ENCODE data around the gene PASK. TPM values are rescaled to one million over a fixed set of nuclear protein-coding genes. Genes with fewer than 3 reads are reported as not detected.

The PASK gene
- total RNA-seq, 1 donor from 2014 or later: 16.9 TPM

- no peak for DNase-seq (ENCODE audit: low spot score)
These were observed 31.2 kb upstream of the PASK start for GRCh38 chr2:241180495-241180894.

- no peak for DNase-seq (ENCODE audit: low spot score)
These were observed 30.6 kb upstream of the PASK start for GRCh38 chr2:241179899-241180298.

GRCh38 chr2:241178961-241179360 lies 29.7 kb upstream of the PASK start:
- no peak for DNase-seq (ENCODE audit: low spot score)

GRCh38 chr2:241177526-241178334 lies 28.5 kb upstream of the PASK start:
- DNase-seq (ENCODE audit: low spot score): no peak

GRCh38 chr2:241173557-241173956 lies 24.3 kb upstream of the PASK start:
- DNase-seq (ENCODE audit: low spot score): no peak

GRCh38 chr2:241168366-241168765 lies 19.1 kb upstream of the PASK start:
- DNase-seq (ENCODE audit: low spot score): no peak

- DNase-seq (ENCODE audit: low spot score): no peak
These were observed 14.4 kb upstream of the PASK start for GRCh38 chr2:241163601-241164118.

GRCh38 chr2:241161646-241162281 lies 12.5 kb upstream of the PASK start:
- peak; percentile 40 for DNase-seq (ENCODE audit: low spot score)

- no peak for DNase-seq (ENCODE audit: low spot score)
These were observed 11.0 kb upstream of the PASK start for GRCh38 chr2:241160318-241160717.

- DNase-seq (ENCODE audit: low spot score): no peak
These were observed 9.8 kb upstream of the PASK start for GRCh38 chr2:241159116-241159515.

GRCh38 chr2:241158546-241158900 lies 9.3 kb upstream of the PASK start:
- DNase-seq (ENCODE audit: low spot score): no peak

GRCh38 chr2:241157841-241158545 lies 8.7 kb upstream of the PASK start:
- DNase-seq (ENCODE audit: low spot score): no peak

- no peak for DNase-seq (ENCODE audit: low spot score)
These were observed 7.7 kb upstream of the PASK start for GRCh38 chr2:241156971-241157441.

- DNase-seq (ENCODE audit: low spot score): no peak
These were observed 6.7 kb upstream of the PASK start for GRCh38 chr2:241155936-241156335.

GRCh38 chr2:241154915-241155314 lies 5.6 kb upstream of the PASK start:
- DNase-seq (ENCODE audit: low spot score): no peak

GRCh38 chr2:241153616-241154015 lies 4.3 kb upstream of the PASK start:
- no peak for DNase-seq (ENCODE audit: low spot score)

GRCh38 chr2:241151934-241152660 lies 2.8 kb upstream of the PASK start:
- DNase-seq (ENCODE audit: low spot score): no peak

- DNase-seq (ENCODE audit: low spot score): peak; percentile 21
These were observed 1.6 kb upstream of the PASK start for GRCh38 chr2:241150660-241151530.

GRCh38 chr2:241149925-241150659 lies 820 bp upstream of the PASK start, which contains the start of gene PPP1R7:
Gene PPP1R7, plus strand, starts transcription at chr2:241150467. Its CDS starts 29 bp downstream, at chr2:241150496.
- peak; percentile 96 for DNase-seq (ENCODE audit: low spot score)

GRCh38 chr2:241149675-241149924 lies 328 bp upstream of the PASK start:
- no peak for DNase-seq (ENCODE audit: low spot score)
